Trophoblast cell (in vitro differentiated cells and primary cell): ENCODE measurements around the gene PTPRN2.
A peak's percentile ranks its signal among the peaks of the same experiment; 100 is the strongest.
"Not testable (repeated sequence)": the region's sequence is repeated elsewhere in the genome, so short reads cannot be mapped to it uniquely, and the experiment has no call there.

ENCODE experiments used
- DNase-seq, 2 donors: peaks; one replicate each; pipeline ENCODE4 v3.0.0-alpha.2; 2016
- H2AFZ ChIP-seq: 2 replicates; pipeline ENCODE4 v1.6.1; 2013; ENCODE audit warnings: low read length, moderate library complexity, mild to moderate bottlenecking; ENCODE audit not compliant: insufficient read depth, poor library complexity
- H2AK5ac ChIP-seq: 2 replicates; pipeline ENCODE4 v1.6.1; 2013; ENCODE audit warnings: mild to moderate bottlenecking, low read length
- H2BK120ac ChIP-seq: 2 replicates; pipeline ENCODE4 v1.6.1; 2013; ENCODE audit warnings: low read length, mild to moderate bottlenecking, moderate library complexity; ENCODE audit not compliant: insufficient read depth, poor library complexity
- H2BK12ac ChIP-seq: 2 replicates; pipeline ENCODE4 v1.6.1; 2013; ENCODE audit warnings: mild to moderate bottlenecking, low read length, moderate library complexity
- H2BK5ac ChIP-seq: 2 replicates; pipeline ENCODE4 v1.6.1; 2013; ENCODE audit warnings: low read length, low read depth, moderate library complexity, mild to moderate bottlenecking; ENCODE audit not compliant: poor library complexity
- H3K14ac ChIP-seq: 2 replicates; pipeline ENCODE4 v1.6.1; 2013; ENCODE audit warnings: mild to moderate bottlenecking, low read length
- H3K18ac ChIP-seq: 2 replicates; pipeline ENCODE4 v1.6.1; 2013; ENCODE audit warnings: mild to moderate bottlenecking, low read length
- H3K23ac ChIP-seq: 2 replicates; pipeline ENCODE4 v1.6.1; 2013; ENCODE audit warnings: low read length
- H3K27ac ChIP-seq: 2 replicates; pipeline ENCODE4 v1.5.1; 2013; ENCODE audit warnings: low read depth, mild to moderate bottlenecking, inconsistent platforms, low read length, moderate library complexity
- H3K27me3 ChIP-seq: 2 replicates; pipeline ENCODE4 v1.6.1; 2013; ENCODE audit warnings: inconsistent platforms, mild to moderate bottlenecking, low read length, moderate library complexity; ENCODE audit not compliant: insufficient read depth
- H3K36me3 ChIP-seq, 2 experiments: 1 replicate in 1 of 2; 2 replicates in 1 of 2; pipeline ENCODE4 v1.6.1; 2013; ENCODE audit warnings: low read length in 2 of 2, mild to moderate bottlenecking in 2 of 2, moderate library complexity in 1 of 2; ENCODE audit not compliant: insufficient read depth in 2 of 2, control insufficient read depth in 1 of 2
- H3K4ac ChIP-seq: 2 replicates; pipeline ENCODE4 v1.6.1; 2013; ENCODE audit warnings: low read depth, mild to moderate bottlenecking, low read length, moderate library complexity
- H3K4me1 ChIP-seq, 2 experiments: 1 replicate in 1 of 2; 2 replicates in 1 of 2; pipeline ENCODE4 v1.6.1; 2013; ENCODE audit warnings: low read length in 2 of 2, mild to moderate bottlenecking in 2 of 2, moderate library complexity in 1 of 2; ENCODE audit not compliant: insufficient read depth in 2 of 2, control insufficient read depth in 1 of 2
- H3K4me2 ChIP-seq: 2 replicates; pipeline ENCODE4 v1.6.1; 2013; ENCODE audit warnings: inconsistent platforms, mild to moderate bottlenecking, low read length, moderate library complexity
- H3K4me3 ChIP-seq: 2 replicates; pipeline ENCODE4 v1.5.1; 2013; ENCODE audit warnings: mild to moderate bottlenecking, low read depth, low read length, inconsistent platforms
- H3K79me1 ChIP-seq: one replicate; pipeline ENCODE4 v1.6.1; 2013; ENCODE audit warnings: low read length
- H3K79me2 ChIP-seq: 2 replicates; pipeline ENCODE4 v1.6.1; 2013; ENCODE audit warnings: low read length, mild to moderate bottlenecking; ENCODE audit not compliant: control insufficient read depth, insufficient read depth, poor library complexity
- H3K9ac ChIP-seq: 2 replicates; pipeline ENCODE4 v1.6.1; 2013; ENCODE audit warnings: mild to moderate bottlenecking, low read length
- H3K9me3 ChIP-seq: 2 replicates; pipeline ENCODE4 v1.6.1; 2013; ENCODE audit warnings: low read depth, mild to moderate bottlenecking, control low read depth, inconsistent platforms, low read length; ENCODE audit not compliant: insufficient read depth
- H4K12ac ChIP-seq: 2 replicates; pipeline ENCODE4 v1.6.1; 2013; ENCODE audit warnings: low read depth, mild to moderate bottlenecking, low read length, moderate library complexity
- H4K8ac ChIP-seq: 2 replicates; pipeline ENCODE4 v1.6.1; 2013; ENCODE audit warnings: low read depth, mild to moderate bottlenecking, low read length, moderate library complexity
- H4K91ac ChIP-seq: one replicate; pipeline ENCODE4 v1.6.1; 2013; ENCODE audit warnings: low read depth, mild to moderate bottlenecking, low read length, moderate library complexity
- WGBS: extraction: QIAGEN DNeasy Blood & Tissue Kit; methylation state at CpG from one replicate; pipeline ENCODE4 v1.1.7; 2013; ENCODE audit warnings: missing lambda C conversion rate; ENCODE audit not compliant: insufficient read length, insufficient coverage; ENCODE audit errors: extremely low coverage; 5-methylcytosine and 5-hydroxymethylcytosine counted together

PTPRN2 gene

DNA sequence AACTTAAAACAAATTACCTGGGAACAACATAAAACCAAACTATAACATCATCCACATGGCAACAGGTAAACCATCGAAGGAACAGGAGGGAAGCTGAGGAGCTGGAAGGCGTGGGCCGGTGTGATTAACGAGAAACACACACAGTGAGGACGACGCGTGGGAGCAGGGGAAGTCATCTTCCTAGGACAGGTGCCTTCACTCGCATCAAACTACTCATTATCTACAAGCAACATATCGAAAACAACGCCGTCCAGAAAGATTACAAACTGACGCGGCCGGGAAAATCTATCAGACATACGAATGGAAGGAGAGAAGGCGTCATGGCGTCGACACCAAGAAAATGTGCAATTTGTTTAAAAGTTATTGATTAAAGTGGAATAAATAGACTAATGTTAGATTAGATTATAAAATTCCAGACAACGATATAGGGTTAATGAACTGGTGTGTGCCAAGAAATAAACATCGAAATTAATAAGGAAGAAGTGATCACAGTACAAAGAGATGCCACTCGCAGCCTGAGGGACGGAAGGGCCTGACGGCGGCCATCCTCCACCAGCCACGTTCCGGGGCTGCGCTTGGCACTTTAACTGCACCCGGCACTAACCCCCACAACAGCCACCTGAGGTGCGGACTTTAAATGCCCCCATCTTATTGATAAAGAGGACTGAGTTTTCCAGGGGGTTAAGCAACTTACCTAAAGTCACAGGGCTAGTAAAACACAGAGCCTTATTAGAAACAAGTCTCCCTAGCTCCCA is 669.1 kb downstream of the PTPRN2 start:
- Histone ChIP-seq H3K4me1 (no peaks in the 10 kb centered on the region), H3K4ac (no peak overlapping the region), H3K79me2 (no peaks in the 10 kb centered on the region), H3K9ac (no peak overlapping the region), H3K36me3 (no peaks in the 10 kb centered on the region), H2AK5ac (no peak overlapping the region), H3K79me1 (no peaks in the 10 kb centered on the region), H3K9me3 (peaks cover 24% of the 10 kb centered on the region), H2BK5ac (no peak overlapping the region), H2BK12ac (no peak overlapping the region), H3K4me2 (no peak overlapping the region), H3K27ac (no peak overlapping the region), H4K91ac (no peak overlapping the region), H4K12ac (no peak overlapping the region), H3K4me3 (no peak overlapping the region), H3K18ac (no peak overlapping the region), H2BK120ac (no peak overlapping the region), H2AFZ (no peak overlapping the region), H3K23ac (no peak overlapping the region), H4K8ac (no peak overlapping the region), H3K27me3 (no peaks in the 10 kb centered on the region), H3K14ac (no peak overlapping the region)
- WGBS, result 100% methylated on average over 3 of the region's 29 CpGs
- no peak for DNase-seq

GRCh38 chr7:157916946-157917640 is 670.5 kb downstream of the PTPRN2 start:
- Histone ChIP-seq H2AFZ (no peak overlapping the region), H3K27me3 (no peaks in the 10 kb centered on the region), H4K12ac (no peak overlapping the region), H3K27ac (no peak overlapping the region), H3K4me2 (no peak overlapping the region), H2BK5ac (no peak overlapping the region), H2AK5ac (no peak overlapping the region), H3K79me2 (no peaks in the 10 kb centered on the region), H3K79me1 (no peaks in the 10 kb centered on the region), H2BK12ac (no peak overlapping the region), H3K4me3 (no peak overlapping the region), H3K4me1 (no peaks in the 10 kb centered on the region), H4K91ac (no peak overlapping the region), H3K4ac (no peak overlapping the region), H4K8ac (no peak overlapping the region), H3K9ac (no peak overlapping the region), H3K14ac (no peak overlapping the region), H3K9me3 (peaks cover 21% of the 10 kb centered on the region), H2BK120ac (no peak overlapping the region), H3K36me3 (no peaks in the 10 kb centered on the region), H3K18ac (no peak overlapping the region), H3K23ac (no peak overlapping the region)
- WGBS, result no CpG with 5 or more reads among the region's 23 CpGs
- DNase-seq, result no peak

GRCh38 chr7:157910446-157910845 is 677.2 kb downstream of the PTPRN2 start:
- Histone ChIP-seq H3K18ac (no peak overlapping the region), H3K79me1 (no peaks in the 10 kb centered on the region), H2BK12ac (no peak overlapping the region), H3K4me1 (no peaks in the 10 kb centered on the region), H3K4me3 (peak overlapping the region; percentile 70), H2BK120ac (no peak overlapping the region), H2AFZ (no peak overlapping the region), H2BK5ac (no peak overlapping the region), H3K9me3 (peaks cover 13% of the 10 kb centered on the region), H2AK5ac (no peak overlapping the region), H3K4ac (no peak overlapping the region), H3K27ac (no peak overlapping the region), H3K4me2 (no peak overlapping the region), H3K27me3 (no peaks in the 10 kb centered on the region), H3K9ac (no peak overlapping the region), H3K23ac (no peak overlapping the region), H4K8ac (no peak overlapping the region), H4K12ac (no peak overlapping the region), H3K36me3 (no peaks in the 10 kb centered on the region), H3K14ac (no peak overlapping the region), H3K79me2 (no peaks in the 10 kb centered on the region), H4K91ac (no peak overlapping the region)
- no peak for DNase-seq
- no CpG with 5 or more reads among the region's 35 CpGs for WGBS

- DNase-seq, H4K91ac ChIP-seq, H2AFZ ChIP-seq, H2BK120ac ChIP-seq, H3K27me3 ChIP-seq, H3K4me1 ChIP-seq, H3K79me2 ChIP-seq, H2AK5ac ChIP-seq, H3K4ac ChIP-seq, H3K18ac ChIP-seq, H3K23ac ChIP-seq, H3K14ac ChIP-seq, H4K8ac ChIP-seq, H3K79me1 ChIP-seq, H3K36me3 ChIP-seq, H2BK12ac ChIP-seq, H3K9ac ChIP-seq, H3K4me2 ChIP-seq, H3K27ac ChIP-seq, H4K12ac ChIP-seq, H2BK5ac ChIP-seq: not testable (repeated sequence)
- no CpG with 5 or more reads among the region's 43 CpGs for WGBS
- Histone ChIP-seq H3K4me3 (peak overlapping the region; percentile 59), H3K9me3 (peaks cover 11% of the 10 kb centered on the region)
Observed at GRCh38 chr7:157910045-157910444, 677.6 kb downstream of the PTPRN2 start.
